Ascending aorta (tissue), 2 donors: ENCODE results near the gene TEF. TPM values are rescaled to one million over a fixed set of nuclear protein-coding genes. Genes with fewer than 3 reads are reported as not detected.

Experiments used
- DNase-seq, 2 donors: peaks; one replicate each; pipeline ENCODE4 v3.0.0-alpha.2; 2019; ENCODE audit warnings: low spot score in 2 of 2
- H3K27ac ChIP-seq, 2 donors: fragments of 200-600 bp; sonication (generic); one replicate each; pipeline ENCODE4 v1.5.1; 2016 to 2017; ENCODE audit warnings: mild to moderate bottlenecking in 1 of 2
- H3K27me3 ChIP-seq: fragments of 200-600 bp; sonication (generic); one replicate; pipeline ENCODE4 v1.5.1; 2017
- H3K36me3 ChIP-seq, 2 donors: fragments of 200-600 bp; sonication (generic); one replicate each; pipeline ENCODE4 v1.5.1; 2016
- H3K4me1 ChIP-seq, 2 donors: fragments of 200-600 bp; sonication (generic); one replicate each; pipeline ENCODE4 v1.5.1; 2016 to 2017; ENCODE audit warnings: mild to moderate bottlenecking in 1 of 2
- H3K4me3 ChIP-seq, 2 donors: fragments of 200-600 bp; sonication (generic); one replicate each; pipeline ENCODE4 v1.5.1; 2016 to 2017; ENCODE audit warnings: mild to moderate bottlenecking in 1 of 2
- H3K9me3 ChIP-seq, 2 donors: fragments of 200-600 bp; sonication (generic); one replicate each; pipeline ENCODE4 v1.5.1; 2016
- intact Hi-C: fragments of 100-400 bp; cut with DNase I; formaldehyde crosslinking; loops from one replicate; pipeline ENCODE4 v1.15.1; 2023
- total RNA-seq: library from RNA; depleted of rRNA; stranded (reverse); fragments of >200 nt; gene quantifications from one replicate; pipeline ENCODE4 v1.1.0, GENCODE V29; 2016
- TF ChIP-seq, protein P1 (sequence below), 3 experiments: fragments of 200-600 bp in 2 of 3; fragments of 450-650 bp in 1 of 3; sonication (generic) in 2 of 3; IDR thresholded peaks; one replicate each; pipeline ENCODE4 v1.5.1; 2016 to 2019; ENCODE audit warnings: antibody characterized with exemption in 3 of 3, mild to moderate bottlenecking in 1 of 3, moderate library complexity in 1 of 3

The TEF gene
- total RNA-seq, 1 donor from 2014 or later = 20.2 TPM

DNA sequence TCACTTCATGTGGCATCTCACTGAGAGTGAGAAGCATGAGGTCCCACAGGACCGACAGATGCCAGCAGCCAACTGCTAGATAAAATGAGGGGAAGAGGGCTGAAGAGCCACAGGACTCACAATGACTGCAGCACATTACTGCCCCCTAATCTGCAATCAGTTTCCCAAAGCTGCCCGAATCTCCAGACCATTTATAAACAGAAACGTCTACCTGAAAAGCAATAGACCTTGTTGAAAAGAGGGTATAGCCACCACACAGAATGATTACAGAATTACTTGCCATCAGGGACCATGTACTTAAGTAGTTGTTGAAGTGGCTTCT, 12.4 kb upstream of the TEF start:
- no peak for DNase-seq
- no peaks in the 10 kb centered on the region for H3K9me3 ChIP-seq
- peak overlapping the region in 1 of 2 donors; percentile 56 for H3K27ac ChIP-seq
- peak overlapping the region in 1 of 2 donors; percentile 63 for H3K4me3 ChIP-seq
- H3K36me3 ChIP-seq = no peaks in the 10 kb centered on the region
- peaks cover 10 to 26% of the 10 kb centered on the region in 2 donors for H3K4me1 ChIP-seq
- intact Hi-C loops = loop anchor here (5.0 kb wide), 1 partner anchor 82 kb away; the partner anchor contains the start of gene RANGAP1
- no peaks in the 10 kb centered on the region for H3K27me3 ChIP-seq
- TF ChIP-seq, protein P1, sequence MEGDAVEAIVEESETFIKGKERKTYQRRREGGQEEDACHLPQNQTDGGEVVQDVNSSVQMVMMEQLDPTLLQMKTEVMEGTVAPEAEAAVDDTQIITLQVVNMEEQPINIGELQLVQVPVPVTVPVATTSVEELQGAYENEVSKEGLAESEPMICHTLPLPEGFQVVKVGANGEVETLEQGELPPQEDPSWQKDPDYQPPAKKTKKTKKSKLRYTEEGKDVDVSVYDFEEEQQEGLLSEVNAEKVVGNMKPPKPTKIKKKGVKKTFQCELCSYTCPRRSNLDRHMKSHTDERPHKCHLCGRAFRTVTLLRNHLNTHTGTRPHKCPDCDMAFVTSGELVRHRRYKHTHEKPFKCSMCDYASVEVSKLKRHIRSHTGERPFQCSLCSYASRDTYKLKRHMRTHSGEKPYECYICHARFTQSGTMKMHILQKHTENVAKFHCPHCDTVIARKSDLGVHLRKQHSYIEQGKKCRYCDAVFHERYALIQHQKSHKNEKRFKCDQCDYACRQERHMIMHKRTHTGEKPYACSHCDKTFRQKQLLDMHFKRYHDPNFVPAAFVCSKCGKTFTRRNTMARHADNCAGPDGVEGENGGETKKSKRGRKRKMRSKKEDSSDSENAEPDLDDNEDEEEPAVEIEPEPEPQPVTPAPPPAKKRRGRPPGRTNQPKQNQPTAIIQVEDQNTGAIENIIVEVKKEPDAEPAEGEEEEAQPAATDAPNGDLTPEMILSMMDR (IDR thresholded peaks at IDR 0.05) = no peak

DNA sequence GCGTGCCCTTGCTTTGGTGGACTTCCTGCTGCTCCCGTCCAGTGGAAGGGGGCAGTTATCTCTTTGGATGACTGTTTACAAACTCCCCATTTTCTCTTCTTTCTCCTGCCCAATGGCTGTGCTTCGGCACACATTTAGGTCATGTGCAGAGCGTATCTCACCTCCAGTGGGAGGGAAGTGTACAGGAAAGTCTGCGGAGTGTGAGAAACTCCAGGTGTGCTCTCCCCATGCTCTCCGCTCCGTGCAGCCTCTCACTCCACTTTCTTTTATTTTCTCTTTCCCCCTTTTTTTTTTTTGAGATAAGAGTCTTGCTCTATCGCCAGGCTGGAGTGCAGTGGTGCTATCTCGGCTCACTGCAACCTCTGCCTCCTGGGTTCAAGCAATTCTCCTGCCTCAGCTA, 11.9 kb upstream of the TEF start:
- Histone ChIP-seq H3K27ac (no peak overlapping the region), H3K9me3 (no peaks in the 10 kb centered on the region), H3K36me3 (no peaks in the 10 kb centered on the region), H3K27me3 (no peaks in the 10 kb centered on the region), H3K4me1 (peaks cover 10 to 26% of the 10 kb centered on the region in 2 donors), H3K4me3 (no peak overlapping the region)
- no peak for DNase-seq
- TF ChIP-seq, protein P1 (IDR thresholded peaks at IDR 0.05) = no peak
- intact Hi-C loops = loop anchor here (5.0 kb wide), 1 partner anchor 83 kb away; the partner anchor contains the start of gene RANGAP1

DNA sequence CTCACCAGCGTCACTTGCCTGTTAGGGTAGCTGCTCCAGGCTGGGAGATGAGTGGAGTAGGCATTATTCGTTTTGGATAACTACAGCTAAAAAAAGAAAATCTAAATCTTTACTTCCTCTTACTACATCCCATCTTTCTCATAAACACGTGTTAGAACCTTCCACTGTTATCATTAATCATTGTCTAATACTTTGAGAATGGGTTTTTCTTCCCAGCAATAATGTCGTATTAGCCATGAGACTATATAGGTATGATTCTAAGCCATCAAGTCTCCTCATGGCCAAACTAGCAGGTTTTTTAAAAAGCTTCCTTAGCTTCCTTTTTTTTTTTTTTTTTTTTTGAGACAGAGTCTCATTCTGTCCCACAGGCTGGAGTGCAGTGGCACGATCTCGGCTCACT, 3.9 kb upstream of the TEF start:
- Histone ChIP-seq H3K4me1 (peaks cover 3 to 11% of the 10 kb centered on the region in 2 donors), H3K27me3 (no peaks in the 10 kb centered on the region), H3K9me3 (no peaks in the 10 kb centered on the region), H3K4me3 (no peak overlapping the region), H3K36me3 (no peaks in the 10 kb centered on the region), H3K27ac (no peak overlapping the region)
- intact Hi-C loops = no loop called here
- DNase-seq = no peak
- TF ChIP-seq, protein P1 (IDR thresholded peaks at IDR 0.05) = no peak

DNA sequence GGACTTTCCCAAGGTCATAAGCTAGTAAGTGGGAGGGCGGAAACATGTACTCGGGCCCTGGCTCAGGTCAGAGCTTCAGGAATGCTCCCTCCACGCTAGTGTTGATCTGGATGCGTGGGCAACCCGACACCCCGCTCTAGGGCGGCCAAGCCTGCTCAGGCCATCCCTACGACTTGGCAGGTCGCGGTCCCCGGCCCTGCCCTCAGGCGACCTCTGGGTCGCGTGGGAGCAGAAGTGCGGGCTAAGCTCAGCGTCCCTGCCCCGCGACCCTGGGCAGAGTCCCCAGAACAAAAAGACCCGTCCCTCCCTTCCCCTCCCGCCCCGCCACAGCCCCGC, 781 bp upstream of the TEF start:
- Histone ChIP-seq H3K27me3 (no peaks in the 10 kb centered on the region), H3K9me3 (no peaks in the 10 kb centered on the region), H3K36me3 (peaks cover 0 to 9% of the 10 kb centered on the region in 2 donors), H3K27ac (peak overlapping the region; percentile 93 to 96), H3K4me1 (peaks cover 3 to 19% of the 10 kb centered on the region in 2 donors), H3K4me3 (peak overlapping the region; percentile 79 to 87)
- intact Hi-C loops = loop anchor here (1.0 to 5.0 kb wide), 6 partner anchors 14 to 429 kb away; partner anchors contain the start of genes L3MBTL2, PHF5A, RANGAP1 and RBX1
- DNase-seq = peak; percentile 53 to 91
- TF ChIP-seq, protein P1 (IDR thresholded peaks at IDR 0.05) = no peak

DNA sequence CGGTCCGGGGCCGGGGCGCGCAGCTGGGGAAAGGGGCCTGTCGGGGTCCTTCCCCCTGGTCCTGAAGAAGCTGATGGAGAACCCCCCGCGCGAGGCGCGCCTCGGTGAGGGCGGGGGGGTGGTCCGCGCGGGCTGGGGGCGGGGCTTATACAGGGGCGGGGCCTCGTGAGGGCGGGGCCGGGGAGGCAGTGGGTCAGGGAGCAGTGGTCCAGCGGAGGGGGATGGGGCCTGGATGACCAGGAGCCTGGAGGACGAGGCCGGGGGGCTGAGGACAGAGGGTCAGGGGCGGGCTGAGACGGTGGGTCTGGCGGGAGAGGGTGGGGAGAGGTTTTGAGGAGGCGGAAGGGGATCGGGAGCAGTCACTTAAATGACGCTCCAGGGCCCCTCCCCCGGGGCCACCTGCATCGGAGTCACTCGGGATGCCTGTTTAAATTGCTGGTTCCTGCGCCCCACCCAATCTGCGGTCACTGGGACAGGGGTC, 396 bp downstream of the TEF start:
- intact Hi-C loops = loop anchor here (5.0 kb wide), 1 partner anchor 430 kb away; the partner anchor contains the start of gene RBX1
- H3K27ac ChIP-seq = peak overlapping the region; percentile 93 to 96
- H3K9me3 ChIP-seq = no peaks in the 10 kb centered on the region
- no peaks in the 10 kb centered on the region for H3K27me3 ChIP-seq
- H3K4me1 ChIP-seq = peaks cover 3 to 19% of the 10 kb centered on the region in 2 donors
- peak overlapping the region; percentile 79 to 87 for H3K4me3 ChIP-seq
- TF ChIP-seq, protein P1 (IDR thresholded peaks at IDR 0.05) = no peak
- peak; percentile 43 to 85 for DNase-seq
- peaks cover under 1 to 9% of the 10 kb centered on the region in 2 donors for H3K36me3 ChIP-seq
